Activated CD8-positive, alpha-beta memory T cell treated with anti-CD3 and anti-CD28 coated beads, Interleukin-2, amount 50 U/mL, for 4 hours (primary cell): ENCODE data around the gene FAM25C.
"Not testable (repeated sequence)": the region's sequence is repeated elsewhere in the genome, so short reads cannot be mapped to it uniquely, and the experiment has no call there.

Source experiments
- DNase-seq: peaks from one replicate; pipeline ENCODE4 v3.0.0-alpha.2; 2020

Gene FAM25C

GRCh38 chr10:47947424-47947823 lies 52.2 kb downstream of the FAM25C start:
- not testable (repeated sequence) for DNase-seq
